Activated CD8-positive, alpha-beta memory T cell treated with anti-CD3 and anti-CD28 coated beads, Interleukin-2, amount 50 U/mL, for 24 hours (primary cell): ENCODE data around the gene ALKBH3.

Experiments used
- DNase-seq: peaks from one replicate; pipeline ENCODE4 v3.0.0-alpha.2; 2020; ENCODE audit errors: extremely low read depth

Gene ALKBH3

DNA sequence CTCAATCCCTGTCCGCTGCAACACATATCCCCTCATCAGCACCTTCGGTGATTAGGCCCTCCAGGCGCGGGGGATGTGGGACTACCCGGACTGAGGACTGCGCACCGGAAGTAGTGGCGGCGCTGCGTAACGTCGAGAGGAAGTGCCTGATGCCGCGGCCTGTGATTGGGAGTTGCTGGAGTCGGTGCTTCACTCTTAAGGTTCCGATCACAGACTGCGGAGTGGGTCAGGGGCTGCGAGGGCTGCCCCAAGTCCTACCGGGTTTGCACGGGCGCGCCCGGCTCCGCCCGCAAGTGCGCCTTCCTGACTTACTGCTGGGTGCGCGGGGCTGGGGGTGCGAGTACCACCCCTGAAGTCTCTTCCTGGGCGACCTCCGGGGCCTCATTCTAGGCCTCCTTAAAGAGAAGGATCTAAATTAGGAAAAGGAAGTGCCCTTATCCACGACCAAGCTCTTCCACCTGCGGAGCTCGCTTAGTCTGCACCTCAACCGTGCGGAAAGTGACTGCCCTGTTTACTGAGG lies at the start of gene ALKBH3:
Gene ALKBH3, plus strand, starts transcription at position 192 of the 520 bp plus-strand sequence. CDS start 1,822 bp downstream, outside the sequence.
- peak; percentile 82 for DNase-seq

DNA sequence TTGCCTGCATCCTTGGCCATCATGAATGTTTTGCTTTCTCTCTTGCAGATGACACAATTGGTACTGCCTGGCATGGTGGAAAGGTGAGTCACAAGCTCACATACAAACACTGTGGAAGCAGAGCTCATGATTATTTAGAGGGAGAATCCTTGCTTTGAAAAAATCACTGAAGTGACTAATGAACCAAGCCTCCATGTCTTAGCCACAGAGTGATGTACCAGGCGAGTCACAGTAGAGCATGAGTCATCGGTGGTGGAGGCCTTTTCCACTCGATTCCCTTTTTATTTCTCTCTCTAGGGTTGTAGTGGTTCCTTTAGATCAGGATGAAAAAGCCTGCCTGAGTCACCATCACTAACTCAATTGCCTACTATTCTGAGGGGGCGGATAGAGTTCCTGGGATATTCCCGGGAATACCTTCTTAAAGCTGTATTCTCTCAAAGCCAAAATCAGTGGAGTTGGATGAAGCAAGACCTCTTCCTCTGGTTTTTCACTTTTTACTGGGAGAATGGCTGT lies 49.6 kb upstream of the ALKBH3 start:
- DNase-seq: peak; percentile 31

DNA sequence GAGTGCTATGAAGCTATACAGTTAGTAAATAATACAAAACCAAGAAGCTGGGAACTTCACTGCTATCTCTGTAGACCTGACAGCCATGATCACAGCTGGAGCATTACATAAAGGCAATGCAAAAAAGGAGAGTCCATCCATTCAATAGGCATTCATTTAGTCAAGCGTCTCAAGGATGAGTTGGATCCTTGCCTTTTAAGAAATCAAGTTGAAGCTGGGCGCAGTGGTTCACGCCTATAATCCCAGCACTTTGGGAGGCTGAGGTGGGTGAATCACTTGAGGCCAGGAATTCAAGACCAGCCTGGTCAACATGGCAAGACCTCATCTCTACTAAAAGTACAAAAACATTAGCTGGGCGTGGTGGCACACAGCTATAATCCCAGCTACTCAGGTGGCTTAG lies 48.1 kb upstream of the ALKBH3 start:
- DNase-seq: no peak

DNA sequence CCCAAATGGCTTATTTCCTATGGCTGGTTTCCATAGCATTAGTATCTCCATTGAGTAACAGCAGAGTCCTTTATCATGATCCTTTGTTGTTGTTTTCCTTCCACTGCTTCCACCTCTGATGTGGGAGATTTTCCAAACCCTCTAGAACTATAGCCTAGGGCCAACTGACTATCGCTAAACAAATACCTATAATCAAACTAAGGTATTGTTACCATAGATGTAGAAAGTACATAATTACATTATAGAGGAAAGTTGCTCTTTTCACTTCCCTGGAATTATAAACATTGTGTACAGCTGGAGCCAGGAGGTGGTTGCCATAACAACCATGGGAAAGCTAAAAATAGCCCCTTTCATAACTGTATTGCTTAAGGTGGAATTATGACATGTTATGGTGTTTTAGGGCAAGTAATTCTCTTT lies 47.0 kb upstream of the ALKBH3 start:
- no peak for DNase-seq

DNA sequence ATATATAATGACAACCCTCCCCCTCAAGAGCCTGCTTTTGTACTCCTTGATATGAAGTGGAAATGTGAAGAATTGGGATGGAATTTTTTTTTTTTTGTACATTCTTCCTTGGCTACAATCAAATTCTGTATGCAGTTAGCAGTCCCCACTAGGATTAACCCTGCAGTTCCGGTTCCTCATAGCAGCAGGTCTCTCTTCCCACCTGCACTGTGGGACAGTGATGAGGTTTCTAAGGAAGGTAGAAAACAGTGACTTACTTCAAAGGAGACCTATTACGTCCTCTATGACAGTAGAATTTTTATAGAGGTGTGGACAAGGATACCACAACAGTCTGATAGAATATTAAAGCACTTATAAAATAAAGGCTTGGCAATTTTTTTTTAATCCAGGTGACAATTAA lies 46.3 kb upstream of the ALKBH3 start:
- no peak for DNase-seq

DNA sequence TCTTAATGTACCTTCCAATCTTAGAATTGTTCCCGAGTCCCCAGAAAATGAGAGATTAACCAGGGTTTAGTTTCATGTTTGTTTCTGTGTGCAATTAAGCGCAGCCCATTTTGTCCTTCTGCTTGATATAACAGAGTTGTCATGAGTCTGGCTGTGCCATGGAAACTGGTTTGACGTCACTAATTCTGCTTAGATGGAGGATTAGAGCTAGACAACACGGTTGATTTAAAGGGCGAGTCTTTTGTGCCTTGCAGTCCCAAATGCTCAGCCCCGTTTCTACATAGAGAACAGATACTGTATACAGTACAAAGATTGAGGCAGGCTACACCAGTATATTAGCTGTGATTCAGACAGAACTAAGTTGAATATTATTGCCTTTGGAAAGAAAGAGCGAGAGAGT lies 45.5 kb upstream of the ALKBH3 start:
- no peak for DNase-seq

DNA sequence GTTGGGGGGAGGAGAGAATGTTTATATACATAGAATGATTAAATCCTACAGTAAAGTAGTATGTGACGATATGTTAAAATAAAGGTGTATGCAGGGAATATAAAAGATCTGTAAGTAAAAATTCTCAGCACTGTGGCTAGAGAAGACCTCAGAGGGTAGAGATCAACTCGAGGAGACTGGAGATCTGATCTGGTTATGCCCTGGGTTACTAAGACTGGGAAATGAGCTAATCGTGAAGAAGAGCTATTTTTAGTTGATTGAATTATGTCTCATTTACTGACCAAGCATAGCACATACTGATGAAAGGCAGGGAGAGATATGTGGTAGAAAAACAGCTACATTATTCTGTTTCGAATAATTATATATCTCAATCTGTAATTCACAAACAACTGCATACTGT lies 42.8 kb upstream of the ALKBH3 start:
- no peak for DNase-seq

DNA sequence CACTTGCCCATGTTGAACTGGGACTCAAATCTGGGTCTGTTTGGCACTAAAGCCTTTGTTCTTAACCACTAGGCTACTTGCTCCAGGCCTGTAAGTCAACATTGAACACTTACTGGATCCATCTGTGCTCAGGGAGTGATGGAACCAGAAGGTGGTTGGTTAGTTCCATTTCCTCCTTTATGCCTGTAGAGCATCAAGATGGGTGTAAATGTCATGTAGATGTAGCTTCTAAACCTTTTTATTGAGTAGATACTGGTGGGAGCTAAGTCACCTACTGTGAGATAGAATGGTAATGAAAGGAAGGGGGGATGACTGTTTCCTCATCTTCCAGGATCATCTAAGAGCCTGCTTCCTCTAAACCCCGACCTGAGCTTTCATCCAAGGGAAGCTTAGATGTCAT lies 38.6 kb upstream of the ALKBH3 start:
- DNase-seq: no peak

DNA sequence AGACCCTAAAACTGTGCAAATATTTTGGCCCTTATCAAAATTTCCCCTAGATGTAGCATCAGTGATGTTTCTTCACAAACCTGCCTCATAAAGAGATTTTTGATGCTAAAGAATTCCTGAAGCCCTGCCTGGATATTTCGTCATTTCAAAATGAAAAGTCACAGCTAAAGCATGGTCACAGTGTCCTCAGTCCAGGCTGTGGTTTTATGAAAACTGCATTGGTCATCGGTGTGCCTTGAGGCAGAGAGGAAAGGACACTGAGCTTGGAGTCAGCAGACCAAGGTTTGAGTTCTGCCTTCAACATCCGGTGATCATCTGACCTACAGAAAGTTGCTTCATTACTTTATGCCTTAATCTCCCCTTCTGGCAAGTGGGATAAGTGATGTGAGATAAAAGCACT lies 34.8 kb upstream of the ALKBH3 start:
- DNase-seq: no peak

DNA sequence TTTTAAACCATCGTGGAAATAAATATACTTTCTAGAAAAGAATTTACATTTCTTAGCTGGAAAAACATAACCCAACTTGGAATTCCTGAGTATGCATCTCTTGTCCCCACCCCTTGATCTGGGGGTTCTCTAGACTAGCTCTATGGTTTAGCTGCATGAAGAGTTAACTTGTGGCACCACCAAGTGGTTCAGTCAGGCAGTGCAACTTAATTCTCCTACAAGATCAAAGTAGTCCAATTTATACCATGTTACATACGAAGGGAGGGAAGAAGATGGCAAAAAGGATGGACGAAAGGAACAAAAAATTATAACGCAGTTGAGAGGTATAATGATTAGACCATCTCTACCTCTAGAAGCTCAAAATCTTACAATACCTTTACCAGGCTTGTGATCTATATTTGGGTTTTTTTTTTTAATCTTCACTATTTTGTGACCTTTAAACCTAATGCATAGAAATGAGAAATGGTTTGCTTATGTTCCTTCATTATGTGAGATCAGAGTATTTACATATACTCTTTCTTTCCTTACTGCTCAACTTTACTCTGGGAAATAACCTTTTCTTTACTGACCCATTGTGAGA lies 28.5 kb upstream of the ALKBH3 start:
- peak; percentile 37 for DNase-seq

DNA sequence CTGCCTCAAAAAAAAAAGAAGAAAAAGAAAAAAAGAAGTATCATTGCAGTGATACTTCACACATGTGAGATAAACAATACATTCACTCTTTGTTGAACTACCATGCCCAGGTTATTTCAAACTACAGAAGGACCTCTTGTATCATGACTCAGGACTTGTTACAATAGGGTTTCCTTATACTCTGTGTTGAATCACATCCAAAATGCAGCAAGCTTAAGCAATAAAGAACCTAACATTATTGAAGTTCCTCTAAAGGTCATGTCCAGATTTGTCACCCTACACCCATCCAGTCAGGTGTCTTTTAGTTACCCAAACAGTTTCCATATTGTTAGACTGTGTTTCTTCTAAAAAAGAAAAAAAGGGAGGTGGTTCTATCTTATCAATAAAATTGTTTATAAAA lies 26.9 kb upstream of the ALKBH3 start:
- DNase-seq: no peak

DNA sequence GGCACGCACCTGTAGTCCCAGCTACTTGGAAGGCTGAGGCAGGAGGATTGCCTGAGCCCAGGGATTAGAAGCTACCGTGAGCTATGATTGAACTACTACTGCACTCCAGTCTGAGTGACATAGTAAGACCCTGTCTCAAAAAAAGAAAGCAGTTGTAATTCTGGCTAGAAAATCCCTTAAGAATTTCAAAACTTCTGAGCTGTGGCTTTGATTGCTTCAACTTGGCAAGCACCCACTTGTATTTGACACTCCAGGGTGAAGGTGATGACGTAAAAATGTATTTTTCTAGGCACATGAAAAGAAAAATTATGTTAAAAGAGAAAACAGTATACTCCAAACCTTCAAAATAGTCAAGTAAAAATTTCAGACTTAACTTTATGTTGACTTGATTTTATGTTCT lies 23.6 kb upstream of the ALKBH3 start:
- DNase-seq: no peak

DNA sequence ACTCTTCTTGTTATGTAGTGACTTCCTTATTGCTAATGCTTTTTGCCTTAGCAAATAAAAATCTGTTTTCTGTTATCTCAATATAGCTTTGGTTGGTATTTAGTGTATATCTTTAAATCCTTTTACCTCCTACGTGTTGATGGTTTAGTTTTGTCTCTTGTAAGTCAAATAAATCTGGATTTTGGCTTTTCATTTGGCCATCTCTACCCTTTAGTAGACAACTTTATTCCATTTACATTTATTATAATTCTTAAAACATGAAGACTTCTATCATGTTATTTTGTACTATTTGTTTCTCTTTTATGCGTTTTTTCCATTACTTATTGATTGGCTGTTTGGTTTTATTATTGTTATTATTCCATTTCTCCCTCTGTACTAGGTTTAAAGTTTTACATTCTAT lies 19.5 kb upstream of the ALKBH3 start:
- no peak for DNase-seq

DNA sequence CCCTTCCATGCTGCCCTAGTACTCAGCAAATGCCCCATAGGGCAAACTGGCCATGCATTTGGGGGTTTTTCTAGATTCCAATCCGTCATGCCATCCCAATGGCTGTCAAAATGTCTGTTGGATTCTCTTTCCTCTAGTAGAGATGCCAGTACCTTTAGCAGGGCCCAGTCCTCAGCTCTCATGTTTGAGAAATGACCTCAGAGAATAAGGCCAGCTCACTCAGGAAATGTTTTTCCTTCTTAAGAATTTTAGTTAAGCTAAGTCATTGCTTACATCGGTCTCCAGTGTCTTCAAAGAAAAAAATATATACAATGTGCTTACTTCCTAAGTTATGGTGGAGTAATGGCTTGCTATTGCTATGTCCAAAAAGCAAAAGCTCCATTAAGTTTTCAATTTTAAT lies 14.1 kb upstream of the ALKBH3 start:
- no peak for DNase-seq

DNA sequence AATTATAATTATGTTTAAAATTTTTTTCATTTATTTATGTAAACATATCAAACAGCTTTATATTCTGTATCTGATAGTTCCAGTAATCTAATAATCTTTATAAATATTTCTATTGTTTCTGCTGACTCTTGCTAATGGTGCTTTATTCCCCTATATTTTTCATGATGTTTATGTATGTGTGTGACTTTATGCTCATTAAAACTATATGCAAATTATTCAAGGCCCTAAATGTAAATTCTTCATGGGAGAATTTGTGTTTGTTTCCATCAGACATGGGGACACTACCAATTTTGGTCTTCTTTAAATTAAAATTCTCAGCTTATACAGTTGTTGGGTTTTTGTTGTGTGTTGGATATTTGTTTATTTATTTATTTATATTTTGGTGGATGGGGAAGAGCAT lies 13.7 kb upstream of the ALKBH3 start:
- DNase-seq: no peak

DNA sequence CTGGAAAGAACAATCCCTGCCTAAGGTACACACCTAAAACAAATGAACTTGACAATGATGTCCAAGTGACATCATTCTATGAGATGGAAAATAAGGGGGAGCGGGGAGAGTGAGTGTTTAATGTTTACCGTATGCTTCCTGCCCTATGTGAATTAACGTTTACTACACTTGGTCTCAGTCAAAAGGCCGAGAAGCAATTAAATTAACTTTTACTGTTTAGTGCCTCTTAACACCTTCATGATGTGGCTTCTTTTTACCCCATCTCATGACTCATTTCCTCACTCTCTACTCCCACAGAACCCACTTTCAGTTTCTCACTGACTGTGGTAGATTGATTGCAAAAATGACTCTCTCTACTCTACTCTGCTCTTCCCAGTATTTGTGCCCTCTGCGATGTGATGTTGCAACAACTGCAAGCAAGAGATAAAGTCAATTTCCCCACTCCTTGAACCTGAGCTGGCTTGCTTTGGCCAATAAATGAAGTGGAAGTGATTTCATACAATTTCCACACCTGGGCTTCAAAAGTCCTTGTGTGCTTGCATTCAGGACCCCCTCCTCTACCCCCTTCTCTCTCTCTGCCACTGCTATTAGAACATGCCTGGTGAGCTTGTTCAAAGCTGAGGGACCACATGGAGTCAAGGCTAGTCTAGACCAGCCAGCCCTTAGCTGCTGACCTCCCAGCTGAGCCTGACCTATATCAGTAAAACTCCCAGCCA lies 11.6 kb upstream of the ALKBH3 start:
- DNase-seq: no peak

DNA sequence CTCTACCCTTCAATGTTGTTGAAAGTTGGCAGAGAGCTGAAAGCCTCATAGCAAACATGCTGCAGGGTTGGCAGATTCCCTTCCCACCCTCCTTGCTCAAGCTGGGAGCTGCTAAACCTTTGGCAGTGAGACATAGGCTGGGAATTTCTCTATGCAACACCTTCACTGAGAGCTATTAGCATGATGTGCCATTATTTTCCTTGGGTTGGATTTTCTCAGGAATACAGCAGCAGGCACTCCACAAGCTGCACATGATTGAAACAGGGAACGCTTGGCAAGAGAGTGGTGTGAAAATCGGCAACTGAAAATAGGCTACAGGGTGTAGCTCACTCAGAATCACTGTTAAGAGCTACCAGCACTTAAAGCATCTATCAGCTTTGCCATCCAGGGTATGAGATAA lies 9.6 kb upstream of the ALKBH3 start:
- no peak for DNase-seq

DNA sequence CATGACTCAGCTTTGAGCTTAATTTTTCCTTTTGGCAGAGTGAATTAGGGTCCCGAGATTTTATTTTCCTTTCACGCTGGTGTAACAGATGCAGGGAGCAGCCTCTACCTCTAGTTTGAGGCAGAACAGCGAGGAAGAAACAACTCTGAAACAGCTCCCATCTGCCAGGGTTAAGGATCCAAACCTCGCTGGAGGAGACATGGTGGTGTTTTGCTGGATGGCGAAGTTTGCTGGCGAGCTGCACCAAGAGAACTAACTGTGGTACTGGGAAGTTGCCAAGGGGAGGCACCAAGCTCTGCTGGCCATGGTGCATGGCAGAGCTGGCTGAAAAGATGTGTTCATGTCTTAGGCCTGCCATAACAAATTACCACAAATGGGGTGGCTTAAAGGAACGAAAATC lies 7.6 kb upstream of the ALKBH3 start:
- DNase-seq: no peak

DNA sequence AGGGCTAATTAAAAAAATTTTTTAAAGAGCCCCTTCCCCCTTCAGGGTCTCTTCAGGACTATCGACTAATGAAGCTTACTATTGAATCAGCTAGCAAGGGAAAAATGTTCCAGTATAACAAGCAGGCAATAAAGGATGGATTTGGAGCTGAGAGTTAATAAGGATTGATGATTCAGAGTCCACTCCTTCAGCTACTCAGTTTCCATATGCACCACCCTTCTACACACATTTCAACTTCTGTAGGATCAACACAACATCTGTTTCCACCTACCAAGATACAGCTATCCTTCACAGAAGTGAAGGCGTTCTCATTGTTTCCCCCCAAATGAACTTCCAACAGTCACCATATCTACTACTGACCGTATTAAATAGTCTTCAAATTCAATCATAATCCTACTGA lies 6.6 kb upstream of the ALKBH3 start:
- no peak for DNase-seq

DNA sequence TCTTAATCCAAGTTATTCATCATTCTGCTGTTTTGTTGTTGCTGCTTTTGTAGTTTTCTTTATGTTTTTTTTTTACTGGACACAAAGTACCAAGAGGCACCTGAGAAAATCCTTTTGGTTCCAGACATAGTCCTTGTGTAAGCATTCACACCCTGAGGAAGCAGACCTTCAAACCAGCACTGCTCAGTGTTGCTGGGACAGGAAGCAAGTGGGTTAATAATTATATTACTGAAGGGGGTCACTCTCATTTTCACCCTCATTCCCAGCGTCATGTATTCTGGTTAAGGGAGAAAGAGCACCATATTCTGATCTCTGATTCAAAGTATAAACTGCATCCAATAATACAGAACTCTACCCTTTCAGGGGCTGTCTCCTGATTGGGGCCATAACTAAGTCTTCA lies 5.9 kb upstream of the ALKBH3 start:
- no peak for DNase-seq

DNA sequence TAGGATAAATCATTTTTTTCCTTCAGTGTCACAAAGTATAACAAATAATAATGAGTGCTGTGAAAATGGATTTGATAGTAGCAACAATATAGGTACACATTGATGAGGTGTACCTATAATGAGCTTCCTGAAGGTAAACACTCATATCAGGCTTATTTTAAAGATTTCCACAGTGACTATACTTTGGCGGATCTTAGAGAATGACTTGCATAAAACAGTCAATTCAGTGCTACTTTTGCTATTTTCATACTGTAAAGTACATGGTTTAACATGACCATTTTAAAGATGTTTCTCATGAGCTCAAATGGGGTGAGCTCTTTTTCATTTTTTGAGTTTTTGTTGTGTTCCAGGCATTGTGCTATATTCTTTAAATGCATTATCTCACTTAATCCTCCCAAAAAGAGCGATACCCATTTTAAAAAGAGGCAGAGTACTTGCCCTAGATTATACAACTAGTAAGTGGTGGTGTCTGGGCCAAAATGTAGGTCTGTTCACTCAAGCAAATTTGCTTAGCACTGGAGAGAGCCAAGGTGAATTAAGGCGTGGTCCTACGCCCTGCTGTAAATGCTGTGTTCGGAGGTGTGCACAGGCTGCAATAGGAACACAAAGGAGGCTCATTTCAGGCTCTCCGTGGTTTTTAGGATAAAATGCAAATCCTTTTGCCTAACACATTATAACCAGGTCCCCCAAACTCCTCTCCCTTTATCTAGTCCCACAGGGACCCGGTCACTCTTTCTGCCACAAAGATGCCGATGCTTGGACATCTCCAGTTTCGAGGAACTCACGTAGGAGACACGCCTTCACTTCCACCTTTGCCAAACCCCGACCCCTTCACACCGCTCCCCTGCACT lies 617 bp upstream of the ALKBH3 start:
- DNase-seq: no peak

DNA sequence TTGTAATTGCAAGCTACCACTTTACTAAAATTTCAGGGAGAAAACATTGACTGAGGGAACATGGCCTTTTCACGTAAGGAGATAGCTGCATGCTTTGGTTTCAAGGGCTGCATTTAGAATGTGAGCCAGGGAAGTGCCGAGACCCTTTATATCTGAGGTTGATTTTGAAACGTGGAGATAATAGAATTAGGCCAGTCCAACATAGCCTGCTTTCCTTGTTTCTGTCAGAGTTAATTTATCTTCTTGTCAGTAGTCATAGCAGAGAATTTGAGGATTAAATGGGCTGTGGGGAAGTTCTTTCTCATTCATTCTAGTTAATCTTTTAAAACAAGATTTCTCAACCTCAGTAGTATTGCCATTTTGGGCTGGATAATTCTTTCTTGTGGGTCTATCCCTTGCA lies 12.2 kb downstream of the ALKBH3 start:
- DNase-seq: no peak

DNA sequence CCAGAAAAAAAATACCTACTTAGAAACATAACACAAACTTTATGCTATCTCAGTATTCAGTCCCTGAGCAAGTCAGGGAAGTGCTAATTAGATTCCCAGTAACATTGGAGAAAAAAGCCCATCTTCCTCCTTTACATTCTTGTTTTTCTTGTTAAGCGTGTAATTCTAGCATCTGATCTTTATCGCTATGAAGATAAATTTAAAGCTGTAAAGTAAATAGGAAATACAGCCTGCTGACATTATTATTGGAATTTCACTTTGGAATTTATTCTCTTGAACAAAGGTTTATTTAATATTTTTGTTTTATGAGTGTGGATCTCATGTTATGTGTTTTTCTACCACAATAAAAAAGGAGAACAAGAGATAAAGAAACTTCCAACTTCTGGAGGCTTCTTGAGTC lies 13.9 kb downstream of the ALKBH3 start:
- DNase-seq: no peak
